ENCODE data around the gene ZFP62.

- TF ChIP-seq USF1 (IDR thresholded peaks at IDR 0.05): no peak
- no peak for TF ChIP-seq REST (IDR thresholded peaks at IDR 0.05; ENCODE audit: low read depth)
- TF ChIP-seq EP300 (IDR thresholded peaks at IDR 0.05; ENCODE audit: borderline replicate concordance): no peak
- no peak for TF ChIP-seq CREB1 (IDR thresholded peaks at IDR 0.05; ENCODE audit: low read depth)
- no peak for TF ChIP-seq MAX (IDR thresholded peaks at IDR 0.05)
- TF ChIP-seq CEBPB (IDR thresholded peaks at IDR 0.05): no peak
- no peak for TF ChIP-seq EGR1 (IDR thresholded peaks at IDR 0.05)
- TF ChIP-seq TAF1 (IDR thresholded peaks at IDR 0.05; ENCODE audit: low read depth): no peak
- TF ChIP-seq TCF12 (IDR thresholded peaks at IDR 0.05; ENCODE audit: low read depth): no peak
- TF ChIP-seq TEAD4 (IDR thresholded peaks at IDR 0.05): no peak
- TF ChIP-seq NFIC (IDR thresholded peaks at IDR 0.05): no peak
- TF ChIP-seq ZBTB7A (IDR thresholded peaks at IDR 0.05; ENCODE audit: low read depth): no peak
These were observed 1.6 kb upstream of the ZFP62 start for GRCh38 chr5:180862645-180863044.
